GM18858 (cell line): ENCODE measurements around the gene ZCCHC24.
"Not testable (repeated sequence)": the region's sequence is repeated elsewhere in the genome, so short reads cannot be mapped to it uniquely, and the experiment has no call there.

Experiments
- ATAC-seq: cut with Tn5 transposase; IDR thresholded peaks from one replicate; pipeline ENCODE4 v1.9.1; 2021; ENCODE audit not compliant: unreplicated experiment

Gene ZCCHC24

GRCh38 chr10:79335470-79336235, 109.8 kb downstream of the ZCCHC24 start:
- ATAC-seq, result no peak

- no peak for ATAC-seq
Measured at GRCh38 chr10:79335094-79335469, 110.3 kb downstream of the ZCCHC24 start.

GRCh38 chr10:79334573-79334972, 110.9 kb downstream of the ZCCHC24 start:
- no peak for ATAC-seq

GRCh38 chr10:79333513-79333912, 111.9 kb downstream of the ZCCHC24 start:
- ATAC-seq, result no peak

- not testable (repeated sequence) for ATAC-seq
Measured at GRCh38 chr10:79332610-79333315, 112.7 kb downstream of the ZCCHC24 start.
